ENCODE results near the gene SPAAR. TPM values are rescaled to one million over a fixed set of nuclear protein-coding genes. Genes with fewer than 3 reads are reported as not detected.

Gene SPAAR
- total and polyA plus RNA-seq, 9 of the 15 experiments (the other 6 are each of a cell fraction or from before 2014, with no cell fraction given) = not detected

GRCh38 chr9:35923927-35924763, 14.9 kb downstream of the SPAAR start (continued):
- TF ChIP-seq, protein P1, sequence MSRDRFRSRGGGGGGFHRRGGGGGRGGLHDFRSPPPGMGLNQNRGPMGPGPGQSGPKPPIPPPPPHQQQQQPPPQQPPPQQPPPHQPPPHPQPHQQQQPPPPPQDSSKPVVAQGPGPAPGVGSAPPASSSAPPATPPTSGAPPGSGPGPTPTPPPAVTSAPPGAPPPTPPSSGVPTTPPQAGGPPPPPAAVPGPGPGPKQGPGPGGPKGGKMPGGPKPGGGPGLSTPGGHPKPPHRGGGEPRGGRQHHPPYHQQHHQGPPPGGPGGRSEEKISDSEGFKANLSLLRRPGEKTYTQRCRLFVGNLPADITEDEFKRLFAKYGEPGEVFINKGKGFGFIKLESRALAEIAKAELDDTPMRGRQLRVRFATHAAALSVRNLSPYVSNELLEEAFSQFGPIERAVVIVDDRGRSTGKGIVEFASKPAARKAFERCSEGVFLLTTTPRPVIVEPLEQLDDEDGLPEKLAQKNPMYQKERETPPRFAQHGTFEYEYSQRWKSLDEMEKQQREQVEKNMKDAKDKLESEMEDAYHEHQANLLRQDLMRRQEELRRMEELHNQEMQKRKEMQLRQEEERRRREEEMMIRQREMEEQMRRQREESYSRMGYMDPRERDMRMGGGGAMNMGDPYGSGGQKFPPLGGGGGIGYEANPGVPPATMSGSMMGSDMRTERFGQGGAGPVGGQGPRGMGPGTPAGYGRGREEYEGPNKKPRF (IDR thresholded peaks at IDR 0.05; ENCODE audit: low read depth, low read length) = no peak
- TF ChIP-seq ATF7 (IDR thresholded peaks at IDR 0.05) = peak; percentile 66
- peak; percentile 44 for TF ChIP-seq FOXM1 (IDR thresholded peaks at IDR 0.05; ENCODE audit: low read depth)
- no peak for TF ChIP-seq FOXM1 (CRISPR knock-in tag; IDR thresholded peaks at IDR 0.05; ENCODE audit: low read depth)
- TF ChIP-seq RUNX1 (IDR thresholded peaks at IDR 0.05; ENCODE audit: low read depth) = no peak
- TF ChIP-seq NFE2 (IDR thresholded peaks at IDR 0.05; ENCODE audit: low read depth) = peak; percentile 95
- no peak for TF ChIP-seq IRF1 (CRISPR knock-in tag; IDR thresholded peaks at IDR 0.05; ENCODE audit: borderline replicate concordance)
- peak; percentile 66 for TF ChIP-seq NFRKB (IDR thresholded peaks at IDR 0.05; ENCODE audit: low read depth)
- peak; percentile 68; the same call in 1 of the 2 replicates for TF ChIP-seq PML (IDR thresholded peaks at IDR 0.05; ENCODE audit: low read length)
- no peak for TF ChIP-seq GTF2F1 (IDR thresholded peaks at IDR 0.05; ENCODE audit: low read depth, low read length)
- TF ChIP-seq ZNF175 (CRISPR knock-in tag; IDR thresholded peaks at IDR 0.05; ENCODE audit: low read depth) = no peak
- TF ChIP-seq FOXJ2 (tag; IDR thresholded peaks at IDR 0.05) = peak; percentile 79
- TF ChIP-seq, protein P2, sequence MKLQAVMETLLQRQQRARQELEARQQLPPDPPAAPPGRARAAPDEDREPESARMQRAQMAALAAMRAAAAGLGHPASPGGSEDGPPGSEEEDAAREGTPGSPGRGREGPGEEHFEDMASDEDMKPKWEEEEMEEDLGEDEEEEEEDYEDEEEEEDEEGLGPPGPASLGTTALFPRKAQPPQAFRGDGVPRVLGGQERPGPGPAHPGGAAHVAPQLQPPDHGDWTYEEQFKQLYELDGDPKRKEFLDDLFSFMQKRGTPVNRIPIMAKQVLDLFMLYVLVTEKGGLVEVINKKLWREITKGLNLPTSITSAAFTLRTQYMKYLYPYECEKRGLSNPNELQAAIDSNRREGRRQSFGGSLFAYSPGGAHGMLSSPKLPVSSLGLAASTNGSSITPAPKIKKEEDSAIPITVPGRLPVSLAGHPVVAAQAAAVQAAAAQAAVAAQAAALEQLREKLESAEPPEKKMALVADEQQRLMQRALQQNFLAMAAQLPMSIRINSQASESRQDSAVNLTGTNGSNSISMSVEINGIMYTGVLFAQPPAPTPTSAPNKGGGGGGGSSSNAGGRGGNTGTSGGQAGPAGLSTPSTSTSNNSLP (IDR thresholded peaks at IDR 0.05; ENCODE audit: borderline replicate concordance, low read depth, low read length) = peak; percentile 92
- TF ChIP-seq, protein P3, sequence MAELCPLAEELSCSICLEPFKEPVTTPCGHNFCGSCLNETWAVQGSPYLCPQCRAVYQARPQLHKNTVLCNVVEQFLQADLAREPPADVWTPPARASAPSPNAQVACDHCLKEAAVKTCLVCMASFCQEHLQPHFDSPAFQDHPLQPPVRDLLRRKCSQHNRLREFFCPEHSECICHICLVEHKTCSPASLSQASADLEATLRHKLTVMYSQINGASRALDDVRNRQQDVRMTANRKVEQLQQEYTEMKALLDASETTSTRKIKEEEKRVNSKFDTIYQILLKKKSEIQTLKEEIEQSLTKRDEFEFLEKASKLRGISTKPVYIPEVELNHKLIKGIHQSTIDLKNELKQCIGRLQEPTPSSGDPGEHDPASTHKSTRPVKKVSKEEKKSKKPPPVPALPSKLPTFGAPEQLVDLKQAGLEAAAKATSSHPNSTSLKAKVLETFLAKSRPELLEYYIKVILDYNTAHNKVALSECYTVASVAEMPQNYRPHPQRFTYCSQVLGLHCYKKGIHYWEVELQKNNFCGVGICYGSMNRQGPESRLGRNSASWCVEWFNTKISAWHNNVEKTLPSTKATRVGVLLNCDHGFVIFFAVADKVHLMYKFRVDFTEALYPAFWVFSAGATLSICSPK (IDR thresholded peaks at IDR 0.05; ENCODE audit: borderline replicate concordance) = no peak
- peak; percentile 97 for TF ChIP-seq SMARCE1 (IDR thresholded peaks at IDR 0.05)
- TF ChIP-seq GATA2 (CRISPR knock-in tag; IDR thresholded peaks at IDR 0.05) = peak; percentile 52; the same call in 1 of the 2 replicates
- no peak for TF ChIP-seq STAG1 (CRISPR knock-in tag; IDR thresholded peaks at IDR 0.05; ENCODE audit: borderline replicate concordance)
- TF ChIP-seq RB1 (IDR thresholded peaks at IDR 0.05; ENCODE audit: low read depth) = no peak
- no peak for TF ChIP-seq TCF15 (CRISPR knock-in tag; IDR thresholded peaks at IDR 0.05)
- TF ChIP-seq ELF2 (CRISPR knock-in tag; IDR thresholded peaks at IDR 0.05) = no peak
- TF ChIP-seq ZC3H4 (CRISPR knock-in tag; IDR thresholded peaks at IDR 0.05; ENCODE audit: borderline replicate concordance) = no peak
- no peak for TF ChIP-seq ARHGAP35 (IDR thresholded peaks at IDR 0.05; ENCODE audit: partially characterized antibody)
- TF ChIP-seq SMAD3 (CRISPR knock-in tag; conservative IDR thresholded peaks at IDR 0.05) = no peak

All from K562 (cell line).